Measurements from ENCODE around the gene TMEM107.
A peak's percentile ranks its signal among the peaks of the same experiment; 100 is the strongest.

Gene TMEM107

GRCh38 chr17:8128125-8128784, 47.9 kb downstream of the TMEM107 start:
- DNase-seq, result no peak

GRCh38 chr17:8126491-8127066, 49.6 kb downstream of the TMEM107 start:
- DNase-seq, result peak; percentile 74

GRCh38 chr17:8125947-8126490, 50.2 kb downstream of the TMEM107 start:
- peak; percentile 80 for DNase-seq

GRCh38 chr17:8125154-8125946, 50.8 kb downstream of the TMEM107 start:
- DNase-seq, result peak; percentile 94

- DNase-seq, result peak; percentile 52
Measured at GRCh38 chr17:8124350-8125153, 51.6 kb downstream of the TMEM107 start.

- no peak for DNase-seq
Measured at GRCh38 chr17:8123695-8124349, 52.4 kb downstream of the TMEM107 start, which contains the start of gene HES7. Gene HES7, minus strand, starts transcription at chr17:8124106. Its CDS starts 22 bp downstream, at chr17:8124084.

- peak; percentile 69 for DNase-seq
Measured at GRCh38 chr17:8122924-8123694, 53.1 kb downstream of the TMEM107 start.

All from retina (tissue), 1 donor.